Esophagus squamous epithelium (tissue), 5 donors: ENCODE data around the gene HIPK2. TPM values are rescaled to one million over a fixed set of nuclear protein-coding genes. Genes with fewer than 3 reads are reported as not detected.
"Not testable (repeated sequence)": the region's sequence is repeated elsewhere in the genome, so short reads cannot be mapped to it uniquely, and the experiment has no call there.

ENCODE experiments used
- DNase-seq: peaks from one replicate; lab custom pipeline; 2025; lab: John Stamatoyannopoulos, UW
- H3K27ac ChIP-seq, 4 donors: fragments of 200-600 bp; sonication (generic); one replicate each; pipeline ENCODE4 v1.5.1; 2016 to 2019; ENCODE audit warnings: mild to moderate bottlenecking in 1 of 4
- H3K27me3 ChIP-seq, 4 donors: fragments of 200-600 bp; sonication (generic); 1 replicate in 3 of 4; 2 replicates in 1 of 4; pipeline versions ENCODE4 v1.5.1 to v1.6.0; 2017 to 2021; ENCODE audit warnings: antibody characterized with exemption in 1 of 4
- H3K36me3 ChIP-seq, 3 donors: fragments of 200-600 bp; sonication (generic); one replicate each; pipeline ENCODE4 v1.5.1; 2016 to 2019
- H3K4me1 ChIP-seq, 3 donors: fragments of 200-600 bp; sonication (generic); one replicate each; pipeline ENCODE4 v1.5.1; 2017 to 2019
- H3K4me3 ChIP-seq, 4 donors: fragments of 200-600 bp; sonication (generic); 1 replicate in 3 of 4; 2 replicates in 1 of 4; pipeline ENCODE4 v1.5.1; 2016 to 2019; ENCODE audit warnings: mild to moderate bottlenecking in 2 of 4, moderate library complexity in 1 of 4
- H3K9me3 ChIP-seq, 3 donors: fragments of 200-600 bp; sonication (generic); one replicate each; pipeline ENCODE4 v1.5.1; 2016 to 2019
- POLR2A ChIP-seq, 4 donors: fragments of 450-650 bp; IDR thresholded peaks; one replicate each; pipeline ENCODE4 v1.6.1; 2017; ENCODE audit warnings: antibody characterized with exemption in 4 of 4, mild to moderate bottlenecking in 4 of 4, moderate library complexity in 3 of 4
- WGBS, 2 donors: methylation state at CpG; one replicate each; pipeline ENCODE4 v1.1.5; 2018; 5-methylcytosine and 5-hydroxymethylcytosine counted together
- intact Hi-C: fragments of 100-400 bp; cut with DNase I; formaldehyde crosslinking; loops from one replicate; pipeline ENCODE4 v1.15.0; 2022
- total RNA-seq, 4 donors: library from RNA; depleted of rRNA; stranded (reverse); fragments of >200 nt; gene quantifications; one replicate each; pipeline ENCODE4 v1.1.0, GENCODE V29; 2016
- TF ChIP-seq, protein P1 (sequence below), 6 experiments: fragments of 450-650 bp in 4 of 6; fragments of 200-600 bp in 2 of 6; sonication (generic) in 2 of 6; IDR thresholded peaks; one replicate each; pipeline ENCODE4 v1.5.1; 2016 to 2019; ENCODE audit warnings: antibody characterized with exemption in 6 of 6, mild to moderate bottlenecking in 4 of 6, moderate library complexity in 4 of 6
- donor health status: DM: yes; HTN: yes; CAD: no.

HIPK2 gene
- total RNA-seq, 4 donors from 2014 or later, result 17.8 to 37.9 (median 29.3) TPM

DNA sequence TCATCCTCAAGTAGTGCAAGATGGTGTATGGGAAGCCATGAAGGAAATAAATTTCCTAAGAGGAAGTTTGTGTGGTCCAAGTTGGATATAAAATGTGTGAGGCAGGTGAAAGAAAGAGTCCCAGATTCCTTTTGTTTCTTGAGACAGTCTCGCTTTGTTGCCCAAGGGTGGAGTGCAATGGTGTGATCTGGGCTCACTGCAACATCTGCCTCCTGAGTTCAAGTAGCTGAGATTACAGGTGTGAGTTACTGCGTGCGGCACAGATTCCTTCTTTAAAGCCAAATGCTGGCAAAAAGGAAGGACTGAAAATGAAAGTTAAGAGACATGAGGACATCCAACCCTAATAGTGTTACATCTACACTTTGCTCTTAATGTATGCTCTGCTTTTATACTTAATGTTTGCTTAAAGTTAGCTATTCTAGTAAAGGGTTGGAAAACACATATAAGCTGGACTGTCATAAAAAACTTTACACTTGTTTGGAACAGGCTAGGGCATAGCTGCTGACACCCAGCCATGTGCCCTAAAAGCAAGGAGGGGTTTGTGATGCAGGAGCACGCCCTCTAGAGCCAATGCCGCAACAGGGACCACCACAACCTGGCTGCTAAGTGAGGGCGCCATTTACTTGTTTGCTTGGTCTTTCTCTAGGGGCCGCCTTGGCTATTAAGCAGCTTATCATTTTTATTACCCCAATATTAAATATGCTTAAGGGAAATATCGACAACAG lies 219.8 kb downstream of the HIPK2 start:
- TF ChIP-seq POLR2A (IDR thresholded peaks at IDR 0.05), result no peak
- TF ChIP-seq, protein P1, sequence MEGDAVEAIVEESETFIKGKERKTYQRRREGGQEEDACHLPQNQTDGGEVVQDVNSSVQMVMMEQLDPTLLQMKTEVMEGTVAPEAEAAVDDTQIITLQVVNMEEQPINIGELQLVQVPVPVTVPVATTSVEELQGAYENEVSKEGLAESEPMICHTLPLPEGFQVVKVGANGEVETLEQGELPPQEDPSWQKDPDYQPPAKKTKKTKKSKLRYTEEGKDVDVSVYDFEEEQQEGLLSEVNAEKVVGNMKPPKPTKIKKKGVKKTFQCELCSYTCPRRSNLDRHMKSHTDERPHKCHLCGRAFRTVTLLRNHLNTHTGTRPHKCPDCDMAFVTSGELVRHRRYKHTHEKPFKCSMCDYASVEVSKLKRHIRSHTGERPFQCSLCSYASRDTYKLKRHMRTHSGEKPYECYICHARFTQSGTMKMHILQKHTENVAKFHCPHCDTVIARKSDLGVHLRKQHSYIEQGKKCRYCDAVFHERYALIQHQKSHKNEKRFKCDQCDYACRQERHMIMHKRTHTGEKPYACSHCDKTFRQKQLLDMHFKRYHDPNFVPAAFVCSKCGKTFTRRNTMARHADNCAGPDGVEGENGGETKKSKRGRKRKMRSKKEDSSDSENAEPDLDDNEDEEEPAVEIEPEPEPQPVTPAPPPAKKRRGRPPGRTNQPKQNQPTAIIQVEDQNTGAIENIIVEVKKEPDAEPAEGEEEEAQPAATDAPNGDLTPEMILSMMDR (IDR thresholded peaks at IDR 0.05), result no peak
- no peaks in the 10 kb centered on the region for H3K9me3 ChIP-seq
- H3K4me3 ChIP-seq, result no peak overlapping the region
- 66 to 68% methylated on average over 8 of the region's 8 CpGs for WGBS, 2 donors
- no peak for DNase-seq
- H3K4me1 ChIP-seq, result no peaks in the 10 kb centered on the region
- no peak overlapping the region for H3K27ac ChIP-seq
- H3K27me3 ChIP-seq, result no peaks in the 10 kb centered on the region
- H3K36me3 ChIP-seq, result peaks cover 0 to 3% (median 0%) of the 10 kb centered on the region in 3 donors
- intact Hi-C loops, result no loop called here

- H3K27me3 ChIP-seq, DNase-seq, H3K36me3 ChIP-seq, H3K9me3 ChIP-seq, H3K4me1 ChIP-seq, H3K4me3 ChIP-seq, H3K27ac ChIP-seq, intact Hi-C loops: not testable (repeated sequence)
- WGBS, 2 donors, result 83 to 90% methylated on average over 4 to 5 of the region's 8 CpGs
Measured at GRCh38 chr7:139553991-139554700, 223.7 kb downstream of the HIPK2 start.

GRCh38 chr7:139548302-139549028 lies 229.3 kb downstream of the HIPK2 start:
- TF ChIP-seq, protein P1 (IDR thresholded peaks at IDR 0.05), result no peak
- no peak for TF ChIP-seq POLR2A (IDR thresholded peaks at IDR 0.05)
- H3K27me3 ChIP-seq, result peaks cover 0 to under 1% (median 0%) of the 10 kb centered on the region in 4 donors
- no peak for DNase-seq
- no peaks in the 10 kb centered on the region for H3K4me1 ChIP-seq
- intact Hi-C loops, result no loop called here
- H3K36me3 ChIP-seq, result no peaks in the 10 kb centered on the region
- WGBS, 2 donors, result 66 to 84% methylated on average over 3 of the region's 5 CpGs
- H3K4me3 ChIP-seq, result no peak overlapping the region
- no peak overlapping the region for H3K27ac ChIP-seq
- no peaks in the 10 kb centered on the region for H3K9me3 ChIP-seq

DNA sequence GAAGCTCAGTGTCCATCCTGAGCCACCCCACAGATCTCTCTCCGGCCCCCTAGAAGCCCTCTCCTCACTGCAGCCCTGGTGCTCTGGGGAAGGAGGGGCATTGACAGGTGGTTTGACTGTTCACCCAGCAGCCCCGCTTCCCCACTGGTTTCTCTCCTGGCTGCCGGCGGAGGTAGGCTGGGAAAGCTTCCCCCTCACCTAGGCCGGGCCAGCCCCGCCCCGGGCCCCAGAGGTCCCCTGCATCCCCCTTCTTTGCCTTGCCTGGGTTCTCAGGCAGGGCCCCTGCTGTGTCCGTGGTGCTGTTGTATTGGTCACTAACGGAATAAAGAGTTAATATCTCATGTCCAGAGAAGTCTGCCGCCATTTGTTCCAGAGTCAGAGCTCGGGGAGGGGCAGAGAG lies 233.2 kb downstream of the HIPK2 start:
- WGBS, 2 donors, result no CpG with 5 or more reads among the region's 11 CpGs

More for the DNA sequence above, 233.2 kb downstream of the HIPK2 start:
- H3K4me1 ChIP-seq, result peaks cover 0 to 7% (median 0%) of the 10 kb centered on the region in 3 donors
- H3K36me3 ChIP-seq, result no peaks in the 10 kb centered on the region
- no peak overlapping the region for H3K4me3 ChIP-seq
- H3K9me3 ChIP-seq, result no peaks in the 10 kb centered on the region
- intact Hi-C loops, result no loop called here
- TF ChIP-seq, protein P1 (IDR thresholded peaks at IDR 0.05), result no peak
- no peak for TF ChIP-seq POLR2A (IDR thresholded peaks at IDR 0.05)
- DNase-seq, result no peak
- H3K27ac ChIP-seq, result no peak overlapping the region
- peaks cover 0 to 30% (median 0%) of the 10 kb centered on the region in 4 donors for H3K27me3 ChIP-seq
